Cortex of kidney (tissue), 1 donor: Measurements from ENCODE around the gene AKAP9.
"Not testable (repeated sequence)": the region's sequence is repeated elsewhere in the genome, so short reads cannot be mapped to it uniquely, and the experiment has no call there.

Experiments used
- DNase-seq: peaks from one replicate; lab custom pipeline; 2025; lab: John Stamatoyannopoulos, UW

Gene AKAP9

DNA sequence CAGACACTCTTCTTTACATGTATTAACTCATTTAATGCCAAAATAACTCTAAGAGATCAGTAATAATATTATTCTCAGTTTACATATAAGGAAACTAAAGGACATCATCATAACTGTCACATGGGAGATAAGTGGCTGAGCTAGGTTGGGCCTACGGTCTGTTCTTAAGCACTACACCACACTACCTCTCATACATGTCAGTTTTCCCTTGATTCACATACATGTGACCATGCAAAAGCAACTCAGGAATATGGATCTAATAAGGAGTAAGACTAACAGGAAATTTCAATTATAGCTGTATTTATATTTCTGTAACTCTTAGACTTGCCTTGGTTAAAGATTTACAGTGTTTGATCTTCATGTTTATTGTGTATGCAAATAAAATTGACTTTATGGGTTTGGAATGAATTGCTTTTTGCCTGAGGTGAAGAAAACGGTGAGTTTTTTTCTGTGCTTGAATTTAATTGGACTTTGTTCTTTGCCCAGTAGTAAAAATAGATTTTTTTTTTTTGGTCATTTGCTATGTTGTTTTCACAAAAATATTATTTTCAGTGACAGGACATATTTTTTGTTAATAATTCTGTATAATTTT, 123.9 kb downstream of the AKAP9 start:
- no peak for DNase-seq

DNA sequence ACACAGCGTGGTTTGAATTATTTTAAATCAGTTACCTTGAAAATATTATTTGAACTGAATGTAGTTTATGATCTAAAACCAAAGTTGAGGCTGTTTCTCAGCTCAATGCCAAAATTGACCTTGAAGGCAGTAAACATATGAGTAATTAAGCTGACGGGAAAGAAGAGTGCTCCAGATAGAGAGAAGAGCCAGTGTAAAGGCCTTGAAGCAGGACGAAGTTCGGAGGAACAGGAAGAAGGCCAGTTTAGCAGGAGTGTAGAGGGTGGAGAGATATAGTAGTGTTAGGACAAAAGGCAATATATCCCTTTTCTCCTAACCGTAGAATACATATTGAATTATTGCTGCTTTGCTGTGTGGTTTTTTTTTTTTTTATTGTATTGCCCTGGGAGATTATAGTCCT, 130.4 kb downstream of the AKAP9 start:
- no peak for DNase-seq

DNA sequence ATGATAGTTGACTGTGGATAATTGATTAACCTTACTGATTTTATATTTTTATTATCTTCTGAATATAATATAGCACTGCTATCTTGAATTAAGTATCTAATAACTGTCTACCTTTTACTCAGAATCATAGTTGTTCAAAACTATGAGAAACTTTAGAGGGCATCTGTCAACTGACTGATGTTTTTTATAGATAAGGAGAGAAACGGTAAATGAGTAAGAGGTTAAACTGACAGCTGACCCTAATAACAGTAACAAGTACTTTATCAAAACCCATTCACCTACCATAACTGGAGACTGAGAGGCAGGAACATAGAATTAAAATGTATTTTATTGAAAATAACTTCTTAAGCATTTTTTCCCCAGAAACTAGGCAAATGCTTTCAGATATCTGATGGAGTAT, 131.5 kb downstream of the AKAP9 start:
- DNase-seq = no peak

DNA sequence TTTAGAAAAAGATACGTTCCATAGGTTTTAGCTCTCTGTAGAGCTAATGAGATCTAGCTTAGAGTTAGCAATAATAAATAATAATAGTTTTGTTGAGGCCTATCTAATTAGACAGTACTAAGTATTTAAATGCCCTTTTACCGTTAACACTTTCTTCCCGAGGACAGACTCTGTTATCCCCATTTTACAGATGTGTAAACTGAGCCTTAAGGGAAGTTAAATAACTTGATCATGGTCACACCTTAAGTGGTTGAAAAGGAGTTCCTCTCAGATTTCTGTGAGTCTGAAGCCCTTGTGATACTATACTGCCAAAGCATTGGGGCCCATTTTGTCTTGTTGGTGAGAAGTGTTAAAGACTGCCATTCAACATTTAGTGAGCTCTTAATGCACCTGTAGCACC, 132.0 kb downstream of the AKAP9 start:
- DNase-seq = no peak

DNA sequence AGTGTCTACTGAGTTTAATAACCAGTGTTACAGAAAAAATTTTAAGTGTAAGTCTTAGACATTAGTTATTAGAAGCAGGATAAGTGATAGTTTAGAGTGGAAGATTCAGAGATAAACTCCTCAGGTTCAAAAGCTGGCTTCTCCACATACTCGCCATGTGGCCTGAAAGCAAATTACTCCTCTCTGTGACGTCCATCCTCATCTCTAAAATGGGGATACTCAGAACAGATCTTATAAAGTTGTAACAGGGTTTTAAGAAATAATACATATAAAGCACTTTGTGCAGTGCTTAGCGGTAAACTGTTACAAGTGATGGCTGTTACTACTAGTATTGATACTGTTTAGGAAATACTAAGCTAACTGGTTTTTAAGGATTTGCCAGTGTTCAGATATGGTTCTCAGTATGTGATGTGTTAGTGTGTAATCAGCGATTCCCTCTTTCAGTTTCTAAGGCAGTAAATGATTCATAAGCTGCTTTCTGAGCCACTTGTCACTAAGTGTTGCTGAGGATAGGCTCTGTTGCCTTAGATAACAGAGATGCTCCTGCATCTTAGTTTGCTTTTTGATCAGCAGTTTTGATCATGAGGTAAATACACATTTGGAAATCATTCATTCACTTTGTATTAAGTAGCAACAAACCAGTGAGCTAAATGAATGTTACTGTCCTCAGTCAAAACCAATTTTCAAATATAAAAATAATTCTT, 134.9 kb downstream of the AKAP9 start:
- no peak for DNase-seq

DNA sequence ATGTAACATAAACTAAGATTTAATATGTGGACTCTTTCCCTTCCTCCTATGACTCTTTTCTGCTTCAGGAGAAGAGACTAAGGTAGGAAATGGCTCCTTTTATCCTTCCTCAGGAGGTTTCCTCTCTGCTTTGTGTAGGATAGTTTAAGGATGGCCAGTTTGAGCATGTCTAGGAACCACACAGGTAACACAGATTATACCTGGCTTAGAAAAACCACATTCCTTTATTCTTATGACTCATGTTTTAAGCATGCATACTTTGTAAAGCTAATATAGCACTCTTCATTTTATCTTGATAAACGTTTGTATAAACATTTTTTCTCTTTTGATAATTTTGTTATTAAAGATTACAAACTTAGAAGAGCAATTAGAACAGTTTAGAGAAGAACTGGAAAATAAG, 135.8 kb downstream of the AKAP9 start:
- DNase-seq = no peak

DNA sequence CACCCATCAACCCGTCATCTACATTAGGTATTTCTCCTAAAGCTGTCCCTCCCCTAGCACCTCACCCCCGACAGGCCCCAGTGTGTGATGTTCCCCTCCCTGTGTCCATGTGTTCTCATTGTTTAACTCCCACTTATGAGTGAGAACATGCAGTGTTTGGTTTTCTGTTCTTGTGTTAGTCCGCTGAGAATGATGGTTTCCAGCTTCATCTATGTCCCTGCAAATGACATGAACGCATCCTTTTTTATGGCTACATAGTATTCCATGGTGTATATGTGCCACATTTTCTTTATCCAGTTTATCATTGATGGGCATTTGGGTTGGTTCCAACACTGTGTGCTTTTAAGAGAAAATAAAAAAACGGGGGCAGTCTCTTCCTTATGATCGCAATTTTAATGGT, 143.3 kb downstream of the AKAP9 start:
- not testable (repeated sequence) for DNase-seq

DNA sequence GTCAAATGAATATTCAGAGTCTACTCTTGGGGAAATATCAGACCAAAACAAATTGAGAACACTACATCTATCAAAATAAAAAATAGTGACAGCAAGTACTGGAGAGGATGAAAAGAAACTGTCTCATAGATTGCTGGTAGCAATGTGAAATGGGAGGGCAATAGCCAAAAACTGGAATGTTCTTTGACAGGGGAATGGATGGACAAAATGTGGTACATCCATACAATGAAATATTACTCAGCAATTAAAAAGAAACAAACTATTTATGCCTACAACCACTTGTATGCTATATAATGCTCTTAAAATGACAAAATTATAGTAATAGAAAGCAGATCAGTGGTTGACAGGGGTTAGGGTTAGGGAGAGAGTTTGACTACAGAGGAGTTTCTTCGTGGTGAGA, 147.6 kb downstream of the AKAP9 start:
- no peak for DNase-seq

DNA sequence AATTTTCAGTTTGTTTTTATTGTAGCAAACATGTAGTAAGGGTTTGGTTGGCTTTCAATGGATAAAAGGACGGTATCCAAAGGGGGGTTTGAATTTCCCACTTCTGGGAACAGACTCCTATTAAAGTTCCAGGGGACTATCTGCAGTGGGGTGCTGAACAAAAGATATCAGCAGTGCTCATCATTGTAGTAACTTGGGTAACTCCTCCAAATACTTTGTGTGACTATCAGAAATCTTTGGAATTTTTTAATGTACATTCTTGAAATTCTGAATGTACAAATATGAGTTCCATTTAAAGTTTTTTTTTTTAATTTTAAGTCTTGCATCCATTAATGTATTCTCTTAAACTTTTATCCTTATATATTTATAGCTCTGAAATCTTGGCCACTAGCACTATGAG, 151.5 kb downstream of the AKAP9 start:
- no peak for DNase-seq

DNA sequence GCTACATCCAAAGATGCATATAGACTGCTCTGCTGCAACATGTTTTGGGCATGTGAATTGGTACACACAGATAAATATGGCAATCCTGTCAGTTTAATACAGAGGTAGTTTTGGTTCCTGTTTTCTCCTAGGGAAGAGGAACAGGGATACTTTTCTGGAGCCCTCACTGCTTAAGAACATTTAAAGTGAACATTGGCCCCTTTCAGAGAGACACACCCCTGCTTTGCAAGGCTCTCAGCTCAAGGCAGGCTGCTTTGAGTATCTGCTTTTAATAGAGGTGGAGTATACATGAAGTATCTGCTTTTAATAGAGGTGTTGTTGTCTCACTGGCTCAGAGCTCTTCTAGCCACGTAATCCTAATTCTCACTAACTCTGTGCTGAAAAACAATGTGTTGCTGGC, 154.7 kb downstream of the AKAP9 start:
- no peak for DNase-seq

DNA sequence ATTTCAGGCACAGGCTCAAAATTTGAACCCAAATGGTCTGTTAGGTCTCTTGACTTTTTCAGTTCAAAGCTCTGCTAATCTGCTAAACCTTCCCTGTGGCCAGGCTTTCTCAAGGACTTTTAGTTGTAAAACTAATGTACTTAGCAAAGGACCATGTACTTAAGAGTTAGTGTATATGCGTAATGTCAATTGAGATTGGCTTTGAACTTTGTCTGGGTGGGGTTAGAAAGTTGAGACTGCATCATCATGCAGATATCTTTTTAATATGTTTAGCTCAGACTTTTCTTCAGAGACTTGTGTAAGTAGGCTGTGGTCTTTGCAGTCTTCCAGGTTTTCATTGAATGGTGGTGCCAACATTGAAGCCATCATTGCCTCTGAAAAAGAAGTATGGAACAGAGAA, 159.9 kb downstream of the AKAP9 start:
- DNase-seq = no peak

DNA sequence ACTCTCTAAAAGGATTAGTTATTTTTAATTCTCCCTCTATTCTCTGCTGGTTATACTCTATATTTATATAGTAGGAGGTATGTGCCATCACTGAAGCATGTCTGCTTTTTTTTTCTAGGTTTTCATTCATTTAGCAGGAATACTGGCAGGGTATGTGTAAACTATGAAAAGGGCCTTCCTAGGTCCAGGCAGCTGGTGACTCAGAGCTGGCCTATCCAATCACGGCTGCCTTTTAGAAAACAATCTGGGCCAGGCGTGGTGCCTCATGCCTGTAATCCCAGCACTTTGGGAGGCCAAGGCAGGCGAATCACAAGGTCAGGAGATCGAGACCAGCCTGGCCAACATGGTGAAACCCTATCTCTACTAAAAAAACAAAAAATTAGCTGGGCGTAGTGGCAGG, 162.2 kb downstream of the AKAP9 start:
- not testable (repeated sequence) for DNase-seq

DNA sequence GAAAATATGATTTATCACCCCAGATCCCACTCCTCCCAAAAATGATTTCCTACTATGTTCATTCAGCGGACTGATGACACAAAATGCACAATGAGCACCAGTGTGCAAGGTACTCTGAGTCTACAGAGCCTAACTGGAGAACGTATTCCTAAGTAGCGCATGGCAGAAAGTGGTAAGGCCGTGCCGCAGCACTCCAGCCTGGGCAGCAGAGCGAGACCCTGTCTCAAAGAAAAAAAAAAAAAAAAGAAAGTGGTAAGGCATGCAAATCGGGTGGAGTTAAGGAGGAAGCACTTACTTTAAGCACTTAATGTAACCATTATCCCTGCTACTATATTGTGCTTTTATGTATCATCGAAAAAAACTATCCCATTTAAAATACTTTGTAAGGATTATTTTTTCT, 168.2 kb downstream of the AKAP9 start:
- no peak for DNase-seq

DNA sequence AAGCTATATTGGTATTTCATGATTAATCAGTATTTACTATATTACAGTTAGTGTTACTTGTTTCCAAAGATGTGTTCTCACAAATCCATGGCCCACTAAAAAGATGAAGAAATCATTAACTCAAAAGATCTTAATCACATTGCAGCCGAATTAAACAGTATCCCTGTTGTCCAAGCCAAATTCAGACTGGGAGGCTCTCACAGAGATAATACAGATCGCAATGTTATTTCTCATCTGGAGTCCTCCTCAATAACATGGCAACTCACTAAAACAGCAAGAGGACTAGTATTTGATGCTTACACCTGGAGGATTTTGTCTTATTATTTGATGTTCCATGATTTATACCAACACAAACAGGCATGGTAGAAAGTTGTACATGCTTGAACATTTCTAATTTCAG, 170.2 kb downstream of the AKAP9 start:
- no peak for DNase-seq

DNA sequence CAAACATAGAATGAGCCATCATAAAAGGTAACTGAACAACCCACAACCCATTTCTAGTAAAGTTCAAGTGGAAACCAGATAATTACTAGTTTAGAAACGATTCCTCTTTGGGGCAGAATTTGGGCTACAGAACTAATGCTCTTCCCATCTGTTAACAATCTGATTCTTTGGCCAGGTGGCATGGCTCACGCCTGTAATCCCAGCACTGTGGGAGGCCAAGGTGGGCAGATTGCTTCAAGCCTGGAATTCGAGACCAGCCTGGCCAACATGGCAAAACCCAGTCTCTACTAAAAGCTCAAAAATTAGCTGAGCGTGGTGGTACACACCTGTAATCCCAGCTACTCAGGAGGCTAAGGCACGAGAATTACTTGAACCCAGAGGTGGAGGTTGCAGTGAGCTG, 175.2 kb downstream of the AKAP9 start:
- no peak for DNase-seq

DNA sequence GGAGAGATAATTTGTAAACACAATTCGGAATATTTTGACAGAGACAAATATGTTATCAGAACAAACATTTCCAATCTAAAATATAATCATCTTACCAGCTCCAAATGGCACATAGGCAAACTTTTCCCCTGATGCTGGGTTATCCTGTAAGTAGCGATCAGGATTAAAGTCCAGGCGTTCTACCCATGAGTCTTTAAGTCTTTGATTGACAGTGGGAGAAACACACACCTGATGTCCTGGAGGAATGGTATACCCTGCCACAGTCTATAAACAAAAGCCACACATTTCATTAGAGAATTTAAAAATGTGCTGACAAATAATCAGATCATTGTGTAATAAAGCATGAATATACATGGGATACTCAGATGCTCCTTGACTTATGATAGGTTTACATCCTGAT, 176.3 kb downstream of the AKAP9 start:
- DNase-seq = no peak

DNA sequence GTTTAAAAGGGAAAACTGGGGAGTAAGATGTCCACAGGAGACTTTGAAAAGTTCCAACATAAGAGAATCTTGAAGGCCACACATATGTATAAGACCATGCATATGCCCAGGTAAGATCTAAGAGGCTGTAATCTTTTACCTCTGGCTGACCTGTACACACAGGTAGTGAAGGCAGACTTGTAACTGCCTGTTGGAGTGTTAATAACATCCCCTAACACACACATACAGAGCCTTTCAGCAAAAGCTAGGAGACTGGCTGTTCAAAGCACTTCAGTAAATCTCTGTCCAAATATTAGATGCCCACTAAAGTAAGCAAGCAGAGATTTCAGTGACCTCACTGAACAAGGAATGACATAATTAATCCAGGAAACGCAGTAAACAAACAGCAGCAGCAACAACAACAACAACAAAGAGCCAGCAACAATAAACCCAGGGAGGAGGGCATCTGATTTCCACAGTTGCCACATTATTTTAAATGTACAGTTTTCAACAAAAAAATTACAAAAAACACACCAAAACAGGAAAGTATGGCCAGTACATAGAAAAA, 178.6 kb downstream of the AKAP9 start:
- DNase-seq = no peak

DNA sequence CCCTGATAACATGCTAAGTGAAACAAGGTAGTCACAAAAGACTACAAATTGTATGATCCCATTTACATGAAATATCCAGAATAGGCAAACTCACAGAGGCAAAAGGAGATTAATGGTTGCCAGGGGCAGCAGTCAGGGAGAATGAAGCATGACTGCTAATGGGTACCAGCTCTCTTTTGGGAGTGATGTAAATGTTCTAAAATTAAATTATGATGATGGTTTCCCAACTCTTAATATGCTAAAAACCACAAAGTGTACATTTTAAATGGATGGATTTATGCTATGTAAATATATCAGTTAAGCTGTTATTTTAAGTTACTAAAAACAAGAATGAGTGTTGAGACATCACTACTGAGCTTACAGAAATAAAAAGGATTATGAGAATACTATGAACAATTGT, 181.0 kb downstream of the AKAP9 start:
- DNase-seq = no peak

DNA sequence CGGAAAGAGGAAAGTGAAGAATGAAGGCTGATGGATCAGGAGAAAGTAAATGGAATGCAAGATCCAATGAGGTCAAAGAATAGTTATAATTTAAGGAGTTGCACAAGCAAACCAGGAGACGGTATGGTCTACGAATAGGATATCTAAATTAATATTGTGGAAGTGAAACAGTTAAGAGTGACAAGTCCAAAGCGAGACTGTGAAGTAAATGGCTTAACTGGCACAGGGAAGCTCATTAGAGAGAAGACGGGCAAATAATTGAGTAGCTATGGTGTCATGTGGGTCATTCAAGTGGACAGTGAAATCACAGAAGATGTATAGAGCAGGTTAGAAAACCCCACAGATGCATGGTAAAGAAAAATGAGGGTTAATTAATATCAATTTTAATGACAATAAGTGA, 190.4 kb downstream of the AKAP9 start:
- DNase-seq = no peak

DNA sequence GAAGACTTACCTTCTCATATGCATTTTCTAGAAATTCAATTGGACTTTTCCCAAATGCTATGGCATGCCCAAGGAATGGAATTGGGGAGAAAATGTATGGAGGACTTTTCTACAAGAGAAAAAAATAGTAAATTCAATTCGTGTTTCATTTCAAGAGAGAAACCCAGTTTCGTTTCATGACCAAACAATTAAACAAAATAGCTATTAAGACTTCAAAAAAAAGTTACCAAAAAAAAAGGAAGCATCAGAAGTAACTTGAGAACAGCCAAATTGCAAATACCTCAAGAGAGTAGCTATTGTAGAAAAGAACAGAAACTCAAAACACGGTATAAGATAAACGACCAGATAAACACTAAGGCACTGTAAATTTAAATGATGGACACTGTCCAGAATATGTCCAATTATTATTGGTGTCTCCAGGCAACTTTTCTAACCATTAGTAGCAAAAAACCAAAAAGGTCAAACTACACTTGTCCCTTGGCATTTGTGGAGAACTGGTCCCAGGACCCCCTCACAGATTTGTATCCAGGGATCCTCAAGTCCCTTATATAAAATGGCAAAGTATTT, 191.2 kb downstream of the AKAP9 start:
- DNase-seq = no peak

DNA sequence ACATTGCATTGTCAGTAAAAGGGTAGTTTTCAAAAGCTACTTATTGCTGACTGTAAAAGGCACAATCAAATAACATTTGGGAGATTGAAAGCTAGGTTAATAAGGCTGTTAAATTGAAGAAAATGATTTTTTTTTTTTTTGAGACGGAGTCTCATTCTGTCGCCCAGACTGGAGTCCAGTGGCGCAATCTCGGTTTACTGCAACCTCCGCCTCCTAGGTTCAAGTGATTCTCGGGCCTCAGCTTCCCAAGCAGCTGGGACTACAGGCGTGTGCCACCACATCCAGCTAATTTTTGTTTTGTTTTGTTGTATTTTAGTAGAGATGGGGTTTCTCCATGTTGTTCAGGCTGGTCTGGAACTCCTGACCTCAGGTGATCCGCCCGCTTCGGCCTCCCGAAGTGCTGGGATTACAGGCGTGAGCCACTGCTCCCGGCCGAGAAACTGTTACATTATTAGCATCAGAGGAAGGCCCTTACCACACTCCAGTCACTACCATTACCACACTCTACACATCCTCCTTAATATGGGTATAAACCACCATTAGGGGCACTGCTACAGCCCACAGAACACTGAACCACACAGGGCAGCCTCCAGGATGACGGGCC, 192.6 kb downstream of the AKAP9 start:
- DNase-seq = no peak

DNA sequence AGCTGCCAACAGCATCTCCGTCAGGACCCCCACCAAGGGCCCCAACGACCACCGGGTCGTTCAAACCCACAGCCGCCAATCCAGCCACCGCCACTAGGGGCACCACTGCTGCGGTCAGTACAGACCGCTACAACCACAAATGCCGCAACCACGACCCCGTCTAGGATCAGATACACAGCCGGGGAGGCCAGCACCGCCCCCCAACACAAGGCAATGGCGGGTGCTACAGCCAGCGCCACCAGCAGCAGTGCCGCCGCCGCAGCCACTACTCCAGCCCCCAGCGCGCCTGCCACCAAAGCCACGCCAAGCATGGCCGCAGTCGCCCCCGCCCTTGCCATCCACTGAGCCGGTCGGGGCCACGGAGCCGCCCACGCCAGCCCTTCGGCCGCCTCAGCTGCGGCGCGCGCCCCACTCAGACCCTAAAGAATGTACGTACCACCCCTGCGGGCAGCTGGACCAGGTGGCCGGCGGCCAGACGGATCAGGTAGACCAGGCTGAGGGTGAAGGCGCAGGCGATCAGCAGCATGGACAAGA, 193.1 kb downstream of the AKAP9 start:
- DNase-seq = no peak
